LoVo (cell line): ENCODE measurements around the gene WSCD2.

ENCODE experiments used
- DNase-seq: peaks from one replicate; pipeline ENCODE4 v3.0.0-alpha.2; 2016; ENCODE audit warnings: low spot score

Gene WSCD2

GRCh38 chr12:108166505-108166904 is 37.4 kb downstream of the WSCD2 start:
- DNase-seq, result no peak

- DNase-seq, result no peak
These were observed 38.9 kb downstream of the WSCD2 start for GRCh38 chr12:108167974-108168373.

DNA sequence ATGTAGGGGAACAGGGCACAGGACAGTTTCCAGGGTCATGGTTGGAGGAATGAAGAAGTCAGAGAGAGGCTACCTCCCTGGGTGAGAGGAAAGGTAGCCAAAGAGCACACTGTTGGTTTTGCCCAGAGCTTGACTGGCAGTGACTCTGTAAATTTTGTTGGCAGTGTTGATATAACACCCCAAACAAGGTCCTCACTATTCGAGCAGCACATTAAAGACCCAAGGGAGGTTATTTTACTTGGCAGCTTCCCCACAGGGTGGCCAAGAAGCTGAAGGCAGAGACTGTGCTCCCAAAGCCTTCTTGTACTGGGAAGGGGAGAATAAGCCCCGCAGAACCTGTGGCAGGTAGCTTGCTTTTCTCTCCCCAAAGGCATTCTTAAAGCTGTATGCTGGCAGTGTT is 40.6 kb downstream of the WSCD2 start:
- DNase-seq, result no peak

DNA sequence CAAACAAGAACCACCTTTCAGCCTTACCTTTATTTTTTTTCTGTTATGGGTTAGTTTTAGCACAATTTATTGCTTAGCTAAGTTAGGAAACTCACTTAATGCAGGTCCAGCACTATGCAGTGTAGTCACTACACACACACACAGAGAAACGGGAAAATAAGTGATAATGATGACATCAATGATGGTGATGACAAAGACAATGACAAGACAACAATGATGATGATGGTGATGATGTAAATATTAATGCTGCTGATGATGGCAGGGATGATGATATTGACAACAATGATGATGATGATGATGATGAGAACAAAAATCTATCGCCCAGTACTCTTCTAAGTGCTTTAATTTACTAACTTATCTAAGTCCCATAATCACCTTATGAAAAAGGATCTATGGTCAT is 41.1 kb downstream of the WSCD2 start:
- no peak for DNase-seq

DNA sequence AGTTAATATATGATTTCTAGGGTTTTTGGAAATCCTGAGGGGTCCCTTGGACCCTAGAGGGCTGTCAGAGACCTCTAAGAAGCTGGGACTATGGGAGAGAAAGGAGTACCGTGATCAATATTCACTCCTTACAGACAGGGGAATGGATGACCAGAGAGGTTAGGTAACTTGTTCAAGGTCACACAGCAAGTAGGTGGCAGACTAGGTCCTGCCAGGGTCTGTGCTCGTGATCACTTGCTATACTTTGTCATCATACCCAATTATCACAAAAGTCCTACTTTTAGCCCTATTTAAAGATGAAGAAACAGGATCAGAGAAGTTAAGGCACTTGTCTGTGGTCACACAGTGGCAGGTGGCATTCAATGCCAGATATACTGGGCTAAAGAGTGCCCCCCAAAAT is 42.9 kb downstream of the WSCD2 start:
- DNase-seq, result no peak

DNA sequence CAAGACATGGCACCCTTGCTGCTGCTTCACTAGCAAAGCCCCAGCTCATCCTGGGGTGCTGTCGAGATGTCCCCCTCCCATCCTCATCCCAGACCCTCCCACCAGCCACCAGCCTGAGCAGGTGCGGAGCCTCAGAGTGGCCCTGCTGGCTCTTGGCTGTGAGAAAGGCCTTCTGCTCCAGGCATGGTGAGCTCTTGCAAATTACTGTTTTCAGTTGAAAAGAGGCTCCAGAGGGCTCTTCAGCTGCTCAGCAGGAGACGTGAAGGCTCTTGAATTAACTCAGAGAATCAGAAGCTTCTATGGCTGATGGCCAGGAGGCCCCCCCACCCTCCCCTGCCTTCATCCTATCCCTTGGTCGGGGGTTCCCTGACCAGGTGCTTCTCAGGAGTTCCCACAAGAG is 44.1 kb downstream of the WSCD2 start:
- no peak for DNase-seq

DNA sequence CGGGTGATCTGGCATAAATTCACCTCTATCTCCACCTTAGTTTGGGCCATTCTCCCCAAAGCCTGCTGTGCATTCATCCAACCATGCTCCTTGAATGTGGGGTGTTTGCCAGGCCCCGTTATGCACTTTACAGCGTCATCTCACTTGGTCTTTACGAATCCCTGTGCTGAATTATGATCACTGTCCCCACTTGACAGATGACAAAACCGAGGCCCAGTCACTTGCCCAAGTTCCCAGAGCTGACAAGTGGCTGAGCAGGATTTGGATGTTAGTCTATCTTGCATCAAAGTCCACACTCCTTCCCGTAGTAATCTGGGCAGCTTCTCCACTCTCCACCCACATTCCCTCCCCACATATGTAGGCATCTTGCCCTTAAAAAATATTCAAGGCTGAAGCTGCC is 44.8 kb downstream of the WSCD2 start:
- DNase-seq, result no peak

GRCh38 chr12:108174641-108175040 is 45.6 kb downstream of the WSCD2 start:
- DNase-seq, result no peak

GRCh38 chr12:108175310-108175709 is 46.2 kb downstream of the WSCD2 start:
- DNase-seq, result no peak

GRCh38 chr12:108176292-108176691 is 47.2 kb downstream of the WSCD2 start:
- DNase-seq, result no peak

GRCh38 chr12:108177131-108177530 is 48.0 kb downstream of the WSCD2 start:
- no peak for DNase-seq

- no peak for DNase-seq
These were observed 50.2 kb downstream of the WSCD2 start for GRCh38 chr12:108179305-108179704.

GRCh38 chr12:108180255-108181094 is 51.4 kb downstream of the WSCD2 start:
- no peak for DNase-seq

- no peak for DNase-seq
These were observed 52.0 kb downstream of the WSCD2 start for GRCh38 chr12:108181095-108181454.

DNA sequence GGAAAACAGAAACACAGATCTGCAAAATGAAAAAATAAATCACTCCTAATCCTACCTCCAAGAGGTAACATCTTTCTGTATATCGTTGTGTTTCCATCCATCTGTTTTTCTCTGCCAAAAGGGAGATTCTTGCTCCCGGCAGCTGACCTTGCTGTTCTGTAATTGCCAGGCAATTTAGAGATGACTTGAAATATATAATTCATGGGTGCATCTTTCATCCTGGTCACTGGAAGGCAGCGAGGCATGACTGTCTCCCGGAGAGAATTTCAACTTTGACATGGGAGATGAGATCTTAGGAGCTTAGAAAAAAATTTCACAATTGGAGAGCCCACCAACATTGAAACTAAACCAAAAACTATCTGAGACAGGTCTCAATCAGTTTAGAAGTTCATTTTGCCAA is 53.0 kb downstream of the WSCD2 start:
- DNase-seq, result no peak

DNA sequence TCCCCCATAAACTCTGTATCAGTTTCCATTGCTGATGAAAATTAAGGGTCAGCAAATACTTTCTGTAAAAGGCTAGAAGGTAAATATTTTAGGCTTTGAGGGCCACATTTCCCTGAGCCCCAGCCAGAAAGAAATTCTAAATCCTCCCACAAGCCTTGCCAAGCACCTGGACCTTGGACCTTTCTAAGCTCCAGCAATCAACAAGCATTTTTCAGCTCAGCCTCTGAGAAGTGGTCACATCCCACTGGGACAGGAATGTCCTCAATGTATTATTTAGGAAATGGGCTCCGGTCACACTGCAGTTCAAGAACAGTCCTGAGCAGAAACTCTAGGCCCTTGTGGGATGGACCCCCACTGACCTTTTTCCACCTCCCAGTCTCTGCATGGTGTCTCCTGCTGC is 55.9 kb downstream of the WSCD2 start:
- no peak for DNase-seq

DNA sequence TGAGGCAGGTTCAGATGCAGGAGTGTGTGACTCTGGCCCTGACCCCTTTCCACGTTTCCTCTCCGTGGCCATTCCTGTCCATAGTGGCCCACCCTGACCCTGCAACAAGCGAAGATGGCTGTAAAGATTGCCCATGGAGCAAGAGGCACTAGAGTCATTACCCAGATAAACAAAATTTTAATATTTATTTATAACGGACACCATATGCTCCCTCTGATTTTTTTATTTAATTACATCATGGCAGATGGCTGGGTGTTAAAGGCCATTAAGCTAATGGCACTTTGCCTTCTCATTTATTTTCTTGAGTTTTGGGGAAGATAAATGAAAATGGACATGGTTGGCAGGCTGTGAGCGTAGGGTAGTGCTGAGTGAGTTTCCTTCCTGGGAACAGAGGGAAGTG is 58.7 kb downstream of the WSCD2 start:
- no peak for DNase-seq

DNA sequence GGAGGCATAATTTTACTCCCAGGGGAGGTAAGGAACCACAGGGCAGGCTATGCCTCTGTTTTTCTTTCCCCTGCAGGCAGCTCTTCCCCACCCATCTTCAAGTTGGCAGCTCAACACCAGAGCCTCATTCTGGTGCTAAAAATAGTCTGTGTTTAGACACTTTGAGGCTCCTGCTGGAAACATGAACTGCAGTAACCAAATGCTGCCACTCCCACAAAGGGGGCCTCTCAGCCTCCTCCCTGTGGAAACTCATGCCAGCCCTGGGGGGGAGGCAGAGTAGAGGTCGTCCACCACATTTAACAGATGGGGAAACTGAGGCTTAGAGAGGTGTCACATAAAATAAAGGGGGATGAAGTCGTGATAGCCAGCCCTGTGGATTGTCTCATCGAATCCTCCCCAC is 61.4 kb downstream of the WSCD2 start:
- DNase-seq, result no peak

GRCh38 chr12:108191086-108191485 is 62.0 kb downstream of the WSCD2 start:
- DNase-seq, result no peak

- no peak for DNase-seq
These were observed 62.9 kb downstream of the WSCD2 start for GRCh38 chr12:108191938-108192337.

DNA sequence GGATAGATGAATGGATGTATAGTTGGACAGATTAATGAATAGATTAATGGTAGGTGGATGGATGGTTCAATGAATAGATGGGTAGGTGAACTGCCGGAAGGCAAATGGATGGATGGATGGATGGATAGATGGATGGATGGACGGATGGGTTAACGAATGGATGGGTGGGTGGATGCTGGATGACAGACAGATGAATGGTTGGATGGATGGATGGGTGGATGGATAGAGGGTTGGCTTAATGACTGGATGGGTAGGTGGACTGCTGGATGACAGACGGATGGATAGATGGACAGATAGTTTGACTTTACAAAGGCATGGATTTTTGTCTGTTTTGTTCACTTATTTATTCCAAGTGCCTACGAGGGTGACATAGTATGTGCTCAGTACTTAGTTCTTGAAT is 64.4 kb downstream of the WSCD2 start:
- no peak for DNase-seq

- DNase-seq, result peak; percentile 41
These were observed 64.8 kb downstream of the WSCD2 start for GRCh38 chr12:108193917-108194316.

DNA sequence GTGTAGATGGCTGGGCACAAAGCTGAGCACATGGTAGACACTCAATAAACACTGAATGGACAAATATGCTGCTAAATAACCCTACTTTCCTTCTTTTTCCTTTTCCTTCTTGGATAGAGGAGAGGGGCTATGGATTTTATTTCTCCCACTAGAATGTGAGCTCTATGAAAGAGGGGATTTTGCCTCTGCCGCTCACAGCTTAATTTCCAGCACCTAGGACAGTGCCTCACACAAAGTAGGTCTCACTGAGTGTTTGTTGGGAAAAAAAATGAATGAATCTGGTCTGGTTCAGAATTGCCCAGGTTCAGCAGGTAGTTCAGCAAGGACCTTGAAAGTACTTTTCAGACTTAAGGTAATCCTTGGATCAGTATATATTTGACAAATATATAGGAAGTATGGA is 65.5 kb downstream of the WSCD2 start:
- DNase-seq, result no peak

- DNase-seq, result no peak
These were observed 67.2 kb downstream of the WSCD2 start for GRCh38 chr12:108196319-108196718.
